Ishikawa (cell line): ENCODE results near the gene PPFIBP2.

Experiments used
- CEBPB ChIP-seq: IDR thresholded peaks from 2 replicates; pipeline ENCODE4 v1.6.1; 2012
- CREB1 ChIP-seq: IDR thresholded peaks from 2 replicates; pipeline ENCODE4 v1.6.1; 2012; ENCODE audit warnings: low read depth
- EGR1 ChIP-seq: IDR thresholded peaks from 2 replicates; pipeline ENCODE4 v1.6.1; 2012
- EP300 ChIP-seq: IDR thresholded peaks from 2 replicates; pipeline ENCODE4 v1.6.1; 2012; ENCODE audit warnings: borderline replicate concordance
- FOXM1 ChIP-seq: IDR thresholded peaks from 2 replicates; pipeline ENCODE4 v1.6.1; 2012; ENCODE audit warnings: low read depth, borderline replicate concordance
- NFIC ChIP-seq: IDR thresholded peaks from 2 replicates; pipeline ENCODE4 v1.6.1; 2012
- RAD21 ChIP-seq: IDR thresholded peaks from 2 replicates; pipeline ENCODE4 v1.6.1; 2012; ENCODE audit warnings: low read depth
- TAF1 ChIP-seq: IDR thresholded peaks from 2 replicates; pipeline ENCODE4 v1.6.1; 2012; ENCODE audit warnings: low read depth, mild to moderate bottlenecking
- TCF12 ChIP-seq: IDR thresholded peaks from 2 replicates; pipeline ENCODE4 v1.6.1; 2012; ENCODE audit warnings: low read depth
- TEAD4 ChIP-seq: IDR thresholded peaks from 2 replicates; pipeline ENCODE4 v1.6.1; 2012
- YY1 ChIP-seq: IDR thresholded peaks from 2 replicates; pipeline ENCODE4 v1.6.1; 2012; ENCODE audit warnings: low read depth
- ZBTB7A ChIP-seq: IDR thresholded peaks from 2 replicates; pipeline ENCODE4 v1.6.1; 2012; ENCODE audit warnings: low read depth
- TF ChIP-seq, protein P1 (sequence below): IDR thresholded peaks from 2 replicates; pipeline ENCODE4 v1.6.1; 2012; ENCODE audit warnings: low read depth, mild to moderate bottlenecking
- TF ChIP-seq, protein P2 (sequence below): IDR thresholded peaks from 2 replicates; pipeline ENCODE4 v1.6.1; 2012
- TF ChIP-seq, protein P3 (sequence below): IDR thresholded peaks from 2 replicates; pipeline ENCODE4 v1.6.1; 2012

The PPFIBP2 gene

DNA sequence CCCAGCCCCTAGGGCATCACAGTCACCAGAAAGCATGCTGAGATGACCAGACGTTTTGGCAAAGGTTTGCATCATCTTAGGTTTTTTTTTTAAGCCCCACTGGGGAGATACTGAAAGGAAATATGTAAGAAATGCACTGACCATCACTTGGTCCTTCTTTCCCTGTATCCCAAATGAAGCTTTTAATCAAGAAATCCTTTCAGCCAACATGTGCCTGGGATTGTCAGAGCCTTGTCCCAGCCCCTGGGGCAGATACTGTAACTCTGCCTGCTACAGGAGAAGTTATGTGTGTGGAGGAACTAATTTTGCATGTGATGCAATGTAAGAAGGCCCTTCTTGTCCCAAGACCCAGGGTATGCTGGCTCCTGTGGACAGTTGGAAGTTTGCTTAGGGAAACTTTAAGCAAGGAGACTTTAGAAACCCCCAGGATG, 65.6 kb downstream of the PPFIBP2 start:
- no peak for TF ChIP-seq NFIC
- TF ChIP-seq, protein P1, sequence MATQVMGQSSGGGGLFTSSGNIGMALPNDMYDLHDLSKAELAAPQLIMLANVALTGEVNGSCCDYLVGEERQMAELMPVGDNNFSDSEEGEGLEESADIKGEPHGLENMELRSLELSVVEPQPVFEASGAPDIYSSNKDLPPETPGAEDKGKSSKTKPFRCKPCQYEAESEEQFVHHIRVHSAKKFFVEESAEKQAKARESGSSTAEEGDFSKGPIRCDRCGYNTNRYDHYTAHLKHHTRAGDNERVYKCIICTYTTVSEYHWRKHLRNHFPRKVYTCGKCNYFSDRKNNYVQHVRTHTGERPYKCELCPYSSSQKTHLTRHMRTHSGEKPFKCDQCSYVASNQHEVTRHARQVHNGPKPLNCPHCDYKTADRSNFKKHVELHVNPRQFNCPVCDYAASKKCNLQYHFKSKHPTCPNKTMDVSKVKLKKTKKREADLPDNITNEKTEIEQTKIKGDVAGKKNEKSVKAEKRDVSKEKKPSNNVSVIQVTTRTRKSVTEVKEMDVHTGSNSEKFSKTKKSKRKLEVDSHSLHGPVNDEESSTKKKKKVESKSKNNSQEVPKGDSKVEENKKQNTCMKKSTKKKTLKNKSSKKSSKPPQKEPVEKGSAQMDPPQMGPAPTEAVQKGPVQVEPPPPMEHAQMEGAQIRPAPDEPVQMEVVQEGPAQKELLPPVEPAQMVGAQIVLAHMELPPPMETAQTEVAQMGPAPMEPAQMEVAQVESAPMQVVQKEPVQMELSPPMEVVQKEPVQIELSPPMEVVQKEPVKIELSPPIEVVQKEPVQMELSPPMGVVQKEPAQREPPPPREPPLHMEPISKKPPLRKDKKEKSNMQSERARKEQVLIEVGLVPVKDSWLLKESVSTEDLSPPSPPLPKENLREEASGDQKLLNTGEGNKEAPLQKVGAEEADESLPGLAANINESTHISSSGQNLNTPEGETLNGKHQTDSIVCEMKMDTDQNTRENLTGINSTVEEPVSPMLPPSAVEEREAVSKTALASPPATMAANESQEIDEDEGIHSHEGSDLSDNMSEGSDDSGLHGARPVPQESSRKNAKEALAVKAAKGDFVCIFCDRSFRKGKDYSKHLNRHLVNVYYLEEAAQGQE = no peak

DNA sequence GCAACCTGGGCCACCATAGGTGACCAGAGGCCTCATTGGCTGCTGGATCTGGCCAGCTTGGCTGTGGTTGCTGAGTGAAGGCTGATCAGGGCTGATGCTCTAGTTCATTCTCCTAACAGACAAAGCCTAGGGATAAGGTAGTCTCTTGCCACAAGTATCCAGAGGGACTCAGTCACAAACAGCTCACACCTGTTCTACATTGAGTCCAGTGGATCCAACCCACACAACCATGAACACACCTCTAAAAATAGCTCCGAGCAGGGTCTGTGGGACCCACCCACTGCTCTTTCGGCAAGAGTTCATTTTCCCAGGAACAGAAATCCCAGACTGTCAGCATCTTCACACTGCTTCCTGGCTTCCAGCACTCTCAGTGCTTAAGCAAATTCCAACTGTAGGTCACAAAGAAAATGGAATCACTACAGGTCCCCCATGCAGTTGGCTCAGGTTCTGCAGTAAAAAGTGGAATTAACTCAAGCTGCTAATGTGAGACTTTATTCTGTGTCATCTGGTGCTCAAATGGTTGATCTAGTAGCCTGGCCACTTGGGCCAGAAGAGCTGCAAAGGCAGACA, 67.3 kb downstream of the PPFIBP2 start:
- TF ChIP-seq, protein P2, sequence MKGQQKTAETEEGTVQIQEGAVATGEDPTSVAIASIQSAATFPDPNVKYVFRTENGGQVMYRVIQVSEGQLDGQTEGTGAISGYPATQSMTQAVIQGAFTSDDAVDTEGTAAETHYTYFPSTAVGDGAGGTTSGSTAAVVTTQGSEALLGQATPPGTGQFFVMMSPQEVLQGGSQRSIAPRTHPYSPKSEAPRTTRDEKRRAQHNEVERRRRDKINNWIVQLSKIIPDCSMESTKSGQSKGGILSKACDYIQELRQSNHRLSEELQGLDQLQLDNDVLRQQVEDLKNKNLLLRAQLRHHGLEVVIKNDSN = no peak
- no peak for TF ChIP-seq RAD21
- TF ChIP-seq TEAD4 = no peak
- TF ChIP-seq EP300 = no peak
- TF ChIP-seq ZBTB7A = no peak
- TF ChIP-seq, protein P3, sequence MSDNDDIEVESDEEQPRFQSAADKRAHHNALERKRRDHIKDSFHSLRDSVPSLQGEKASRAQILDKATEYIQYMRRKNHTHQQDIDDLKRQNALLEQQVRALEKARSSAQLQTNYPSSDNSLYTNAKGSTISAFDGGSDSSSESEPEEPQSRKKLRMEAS = no peak
- TF ChIP-seq CEBPB = no peak
- TF ChIP-seq, protein P1 = no peak
- no peak for TF ChIP-seq CREB1
- TF ChIP-seq NFIC = no peak
- no peak for TF ChIP-seq EGR1
- TF ChIP-seq TCF12 = no peak
- TF ChIP-seq FOXM1 = no peak
- TF ChIP-seq YY1 = no peak
- no peak for TF ChIP-seq TAF1

DNA sequence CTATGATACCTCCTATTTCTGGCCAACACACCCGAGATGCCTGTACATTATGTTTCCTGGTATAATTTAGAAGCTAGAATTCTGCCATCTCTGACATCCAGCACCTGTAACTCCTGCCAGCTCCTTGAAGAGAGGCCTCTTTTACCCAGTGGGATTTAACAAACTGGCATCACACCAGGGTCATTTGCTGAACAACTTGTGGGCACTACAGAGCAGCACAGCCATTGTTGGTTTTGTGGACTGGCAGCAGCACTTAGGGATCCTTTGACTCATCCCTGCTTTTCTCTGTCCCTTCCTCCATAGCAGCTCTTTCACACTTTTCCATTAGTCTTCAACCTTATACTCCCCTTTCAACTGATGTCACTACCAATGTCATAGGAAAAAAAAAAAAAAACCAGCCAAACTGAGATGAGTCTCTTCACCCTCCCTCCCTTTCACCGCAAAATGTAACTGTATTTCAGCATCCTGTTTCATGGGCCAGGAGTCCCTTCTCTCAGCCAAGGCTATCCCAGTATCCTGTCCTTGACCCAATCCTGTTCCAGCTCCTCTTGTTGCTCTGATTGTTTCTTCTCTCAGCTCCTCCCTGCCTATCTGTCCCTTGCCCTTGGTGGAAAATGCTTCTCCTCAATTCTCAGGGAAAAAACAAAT, 68.7 kb downstream of the PPFIBP2 start:
- TF ChIP-seq, protein P1 = no peak
- TF ChIP-seq NFIC = no peak

DNA sequence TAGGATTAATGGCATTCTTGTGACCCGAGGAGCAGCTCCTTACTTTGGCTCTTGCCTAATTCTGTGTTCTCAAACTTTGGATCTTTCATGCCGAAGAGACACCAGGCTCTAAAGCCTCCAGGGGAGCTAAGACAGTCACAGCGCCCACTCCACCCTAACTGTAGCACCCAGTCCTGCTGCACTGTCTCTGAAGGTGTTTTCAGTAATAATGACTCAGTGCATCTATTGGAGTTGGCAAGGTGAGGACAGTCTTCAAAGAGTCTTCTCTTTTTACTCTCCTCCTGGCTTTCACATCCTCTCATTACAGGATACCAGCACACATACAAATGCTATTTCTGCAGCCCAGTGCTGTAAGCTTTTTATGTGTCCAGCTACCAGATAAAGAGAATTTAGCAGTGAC, 69.4 kb downstream of the PPFIBP2 start:
- TF ChIP-seq CEBPB = no peak
- TF ChIP-seq, protein P3 = no peak
- TF ChIP-seq EGR1 = no peak
- no peak for TF ChIP-seq RAD21
- no peak for TF ChIP-seq NFIC
- TF ChIP-seq, protein P2 = no peak

DNA sequence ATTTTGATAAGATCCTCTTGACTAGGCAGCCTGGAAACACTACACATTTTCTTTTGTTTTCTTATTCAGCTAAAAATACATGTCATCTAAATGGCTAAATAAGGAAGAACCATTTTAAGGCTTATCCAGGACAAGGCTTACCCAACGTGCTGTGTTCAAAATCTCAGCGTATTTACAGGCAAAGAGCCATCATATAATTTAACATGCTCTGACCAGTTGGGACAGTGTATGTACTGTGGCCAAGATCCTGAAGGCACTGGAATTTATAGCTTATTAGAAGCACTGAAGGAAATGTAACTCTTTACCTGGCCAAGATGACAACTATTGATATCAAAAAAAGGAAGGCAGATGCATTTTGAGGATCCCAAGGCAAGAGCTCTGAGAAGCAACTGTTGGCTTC, 71.1 kb downstream of the PPFIBP2 start:
- TF ChIP-seq YY1 = no peak
- TF ChIP-seq EGR1 = no peak
- TF ChIP-seq ZBTB7A = no peak
- no peak for TF ChIP-seq TAF1
- TF ChIP-seq TCF12 = no peak
- TF ChIP-seq NFIC = no peak
- TF ChIP-seq RAD21 = no peak
- no peak for TF ChIP-seq EP300
- TF ChIP-seq FOXM1 = no peak
- TF ChIP-seq, protein P3 = no peak
